H1 (cell line): Measurements from ENCODE around the gene GALNT4. TPM values are rescaled to one million over a fixed set of nuclear protein-coding genes. Genes with fewer than 3 reads are reported as not detected.

Experiments used
- CTCF ChIA-PET: fragments of 300-600 bp; sonication (Branson Sonifier 250); formaldehyde crosslinking; loops from one replicate; lab custom pipeline; 2021; ENCODE audit not compliant: partially characterized antibody; lab: Charles Lee
- POLR2A ChIA-PET: fragments of 300-600 bp; sonication (Branson Sonifier 250); formaldehyde crosslinking; loops from one replicate; lab custom pipeline; 2021; ENCODE audit warnings: inconsistent platforms; ENCODE audit not compliant: partially characterized antibody; lab: Charles Lee
- DNase-seq, 2 experiments: peaks; one replicate each; pipeline versions ENCODE4 v3.0.0 to v3.0.0-alpha.2; 2010 to 2022; ENCODE audit warnings: low spot score in 2 of 2, low read depth in 1 of 2, mixed read lengths in 1 of 2
- FAIRE-seq: peaks from 2 replicates; lab custom pipeline; 2011; peaks lifted over from hg19 to GRCh38; lab: Jason Lieb, UNC
- H2AFZ ChIP-seq: 2 replicates; pipeline ENCODE4 v1.8.1; 2012; ENCODE audit warnings: low read length, inconsistent platforms
- H2AK5ac ChIP-seq: 2 replicates; pipeline ENCODE4 v1.6.1; 2013; ENCODE audit warnings: low read depth, low read length
- H2BK120ac ChIP-seq: replicated peaks from 2 replicates; pipeline ENCODE3; 2013; ENCODE audit warnings: low read depth, low read length, inconsistent platforms
- H2BK12ac ChIP-seq: 2 replicates; pipeline ENCODE4 v1.6.1; 2013; ENCODE audit warnings: low read depth, low read length
- H2BK15ac ChIP-seq: 2 replicates; pipeline ENCODE4 v1.6.1; 2013; ENCODE audit warnings: low read length
- H2BK20ac ChIP-seq: 2 replicates; pipeline ENCODE4 v1.6.1; 2013; ENCODE audit warnings: low read length
- H2BK5ac ChIP-seq: 2 replicates; pipeline ENCODE4 v1.6.1; 2013; ENCODE audit warnings: low read depth, low read length
- H3K14ac ChIP-seq: 2 replicates; pipeline ENCODE4 v1.6.1; 2013; ENCODE audit warnings: inconsistent platforms; ENCODE audit not compliant: insufficient read length
- H3K18ac ChIP-seq: 2 replicates; pipeline ENCODE4 v1.6.1; 2013; ENCODE audit warnings: low read length; ENCODE audit errors: extremely low read depth
- H3K23ac ChIP-seq: 2 replicates; pipeline ENCODE4 v1.6.1; 2013; ENCODE audit warnings: inconsistent platforms; ENCODE audit not compliant: insufficient read length
- H3K23me2 ChIP-seq: 2 replicates; pipeline ENCODE4 v1.6.1; 2013; ENCODE audit warnings: low read depth, low read length
- H3K27ac ChIP-seq: 2 replicates; pipeline ENCODE4 v1.6.1; 2011; ENCODE audit warnings: low read depth, low read length, inconsistent platforms
- H3K27me3 ChIP-seq, 4 experiments: replicated peaks in 1 of 4; 1 replicate in 1 of 4; 2 replicates in 3 of 4; pipeline versions ENCODE4 v1.6.1 to v1.8.1; 2011 to 2013; ENCODE audit warnings: low read length in 3 of 4, mild to moderate bottlenecking in 3 of 4, inconsistent platforms in 2 of 4, mixed read lengths in 2 of 4, moderate library complexity in 1 of 4; ENCODE audit not compliant: control insufficient read depth in 3 of 4, insufficient read depth in 3 of 4; ENCODE audit errors: extremely low read depth in 1 of 4
- H3K36me3 ChIP-seq, 4 experiments: 2 replicates each; pipeline versions ENCODE4 v1.6.1 to v1.8.1; 2011 to 2013; ENCODE audit warnings: mild to moderate bottlenecking in 4 of 4, low read length in 3 of 4, moderate library complexity in 2 of 4, control low read depth in 1 of 4, inconsistent platforms in 1 of 4; ENCODE audit not compliant: insufficient read depth in 4 of 4, control insufficient read depth in 2 of 4
- H3K4ac ChIP-seq: replicated peaks from 2 replicates; pipeline ENCODE3; 2013; ENCODE audit warnings: low read length, low read depth, mixed read lengths, inconsistent platforms; ENCODE audit not compliant: insufficient read length
- H3K4me1 ChIP-seq, 4 experiments: replicated peaks in 1 of 4; 1 replicate in 1 of 4; 2 replicates in 3 of 4; pipeline versions ENCODE4 v1.6.1 to v1.8.1; 2011 to 2013; ENCODE audit warnings: low read length in 3 of 4, inconsistent platforms in 2 of 4, mixed read lengths in 1 of 4; ENCODE audit not compliant: insufficient read depth in 4 of 4, control insufficient read depth in 3 of 4
- H3K4me2 ChIP-seq, 2 experiments: 2 replicates each; pipeline versions ENCODE4 v1.6.1 to v1.8.1; 2011 to 2013; ENCODE audit warnings: low read depth in 2 of 2, low read length in 2 of 2, control low read depth in 1 of 2, inconsistent platforms in 1 of 2, mild to moderate bottlenecking in 1 of 2; ENCODE audit not compliant: insufficient read depth in 1 of 2
- H3K4me3 ChIP-seq, 4 experiments: fragments of 200-600, 300-600 bp in 1 of 4; sonication (generic), shearing (Covaris generic), sonication (Bioruptor Twin) in 1 of 4; 2 replicates each; pipeline versions ENCODE4 v1.5.1 to v1.8.1; 2011 to 2016; ENCODE audit warnings: low read length in 4 of 4, low read depth in 3 of 4, control low read depth in 2 of 4, inconsistent platforms in 2 of 4, mild to moderate bottlenecking in 2 of 4, mixed read lengths in 1 of 4, moderate library complexity in 1 of 4; ENCODE audit not compliant: insufficient read depth in 2 of 4; ENCODE audit errors: extremely low read depth in 1 of 4
- H3K56ac ChIP-seq: replicated peaks from 2 replicates; pipeline ENCODE3; 2013; ENCODE audit warnings: low read depth, mild to moderate bottlenecking, mixed read lengths, low read length, inconsistent platforms; ENCODE audit not compliant: insufficient read length
- H3K79me1 ChIP-seq: 2 replicates; pipeline ENCODE4 v1.6.1; 2013; ENCODE audit warnings: low read depth, low read length, control low read depth
- H3K79me2 ChIP-seq, 2 experiments: 2 replicates each; pipeline versions ENCODE4 v1.6.1 to v1.8.1; 2012 to 2013; ENCODE audit warnings: low read length in 2 of 2, mild to moderate bottlenecking in 2 of 2, inconsistent platforms in 1 of 2; ENCODE audit not compliant: insufficient read depth in 2 of 2, control insufficient read depth in 1 of 2
- H3K9ac ChIP-seq, 4 experiments: replicated peaks in 1 of 4; 1 replicate in 1 of 4; 2 replicates in 3 of 4; pipeline versions ENCODE4 v1.6.1 to v1.8.1; 2011 to 2013; ENCODE audit warnings: low read depth in 3 of 4, low read length in 3 of 4, control low read depth in 2 of 4, mild to moderate bottlenecking in 2 of 4, moderate library complexity in 2 of 4, inconsistent platforms in 1 of 4; ENCODE audit errors: extremely low read depth in 1 of 4
- H3K9me3 ChIP-seq, 2 experiments: 2 replicates each; pipeline versions ENCODE4 v1.6.1 to v1.8.1; 2012 to 2013; ENCODE audit warnings: mild to moderate bottlenecking in 2 of 2, moderate library complexity in 2 of 2, control low read depth in 1 of 2, inconsistent platforms in 1 of 2, low read depth in 1 of 2, low read length in 1 of 2, mixed read lengths in 1 of 2; ENCODE audit not compliant: insufficient read depth in 2 of 2
- H4K20me1 ChIP-seq, 2 experiments: replicated peaks in 1 of 2; 2 replicates each; pipeline versions ENCODE3 to v1.8.1; 2011 to 2013; ENCODE audit warnings: inconsistent platforms in 2 of 2, low read length in 2 of 2, mild to moderate bottlenecking in 1 of 2; ENCODE audit not compliant: insufficient read depth in 2 of 2, control insufficient read depth in 1 of 2
- H4K5ac ChIP-seq: 2 replicates; pipeline ENCODE4 v1.6.1; 2013; ENCODE audit warnings: low read length, low read depth, mixed read lengths, inconsistent platforms; ENCODE audit not compliant: insufficient read length
- H4K8ac ChIP-seq: 2 replicates; pipeline ENCODE4 v1.8.0; 2013; ENCODE audit warnings: mild to moderate bottlenecking, moderate library complexity, low read length, inconsistent platforms; ENCODE audit not compliant: insufficient read depth; ENCODE audit errors: extremely low read depth
- H4K91ac ChIP-seq: replicated peaks from 2 replicates; pipeline ENCODE3; 2013; ENCODE audit warnings: low read length, mixed read lengths, inconsistent platforms; ENCODE audit not compliant: insufficient read length
- ATF3 ChIP-seq: IDR thresholded peaks from 2 replicates; pipeline ENCODE4 v1.6.1; 2011; ENCODE audit warnings: low read depth, mild to moderate bottlenecking, low read length; ENCODE audit not compliant: insufficient read depth
- CTCF ChIP-seq, 3 experiments: IDR thresholded peaks; 1 replicate in 2 of 3; 2 replicates in 1 of 3; pipeline versions ENCODE4 v1.5.1 to v1.6.1; 2011; ENCODE audit warnings: low read length in 3 of 3, mild to moderate bottlenecking in 3 of 3, inconsistent platforms in 2 of 3, low read depth in 1 of 3, moderate library complexity in 1 of 3; ENCODE audit not compliant: insufficient read depth in 1 of 3; ENCODE audit errors: control extremely low read depth in 1 of 3
- RAD21 ChIP-seq, 2 experiments: IDR thresholded peaks in 1 of 2; conservative IDR thresholded peaks in 1 of 2; 2 replicates each; pipeline ENCODE4 v1.6.1; 2011; ENCODE audit warnings: low read depth in 2 of 2, low read length in 2 of 2, improper control_type of control experiment in 1 of 2, inconsistent platforms in 1 of 2, mild to moderate bottlenecking in 1 of 2, moderate library complexity in 1 of 2
- TCF12 ChIP-seq: IDR thresholded peaks from 2 replicates; pipeline ENCODE4 v1.6.1; 2011; ENCODE audit warnings: low read depth, mild to moderate bottlenecking, low read length
- WGBS, 2 experiments: shearing (Covaris generic) in 1 of 2; methylation state at CpG; one replicate each; pipeline versions ENCODE4 v1.1.6 to v1.1.7; 2013 to 2015; ENCODE audit warnings: low lambda C conversion rate in 2 of 2, mixed read lengths in 2 of 2, inconsistent platforms in 1 of 2, low coverage in 1 of 2, missing lambda C conversion rate in 1 of 2; ENCODE audit not compliant: insufficient replicate concordance in 2 of 2, insufficient coverage in 1 of 2, insufficient read length in 1 of 2; ENCODE audit errors: extremely low coverage in 1 of 2, missing lambda C conversion rate in 1 of 2; 5-methylcytosine and 5-hydroxymethylcytosine counted together
- polyA plus RNA-seq, 7 experiments: library from polyadenylated mRNA; depleted of rRNA in 3 of 7; stranded (reverse) in 5 of 7; unstranded in 2 of 7; fragments of >200 nt in 5 of 7; fragments of 200-250 nt in 2 of 7; gene quantifications; 1 replicate in 5 of 7; 2 replicates in 1 of 7; 4 replicates in 1 of 7; pipeline versions ENCODE4 v1.2.1 to v1.2.3, GENCODE V29; 2011 to 2013; ENCODE audit warnings: missing spikeins in 2 of 7, mixed read lengths in 2 of 7
- total RNA-seq: library from RNA; stranded (reverse); fragmentation: NEBNext Ultra II Directional; extraction: Animal tissue kit (Norgen Biotek cat#: 25700); gene quantifications from 2 replicates; pipeline ENCODE4 v1.2.1, GENCODE V29; 2021
- TF ChIP-seq, protein P1 (sequence below): IDR thresholded peaks from 2 replicates; pipeline ENCODE4 v1.6.1; 2012; ENCODE audit warnings: inconsistent platforms

GALNT4 gene
- total and polyA plus RNA-seq, 2 of the 8 experiments (the other 6 are each of a cell fraction or from before 2014, with no cell fraction given), result 0.45 to 3.3 TPM

GRCh38 chr12:89529738-89530137 lies 5.1 kb upstream of the GALNT4 start:
- FAIRE-seq, result no peak

More at GRCh38 chr12:89529738-89530137, 5.1 kb upstream of the GALNT4 start:
- no peak overlapping the region for H3K4me3 ChIP-seq
- no peaks in the 10 kb centered on the region for H3K9me3 ChIP-seq
- H4K5ac ChIP-seq, result no peak overlapping the region
- TF ChIP-seq, protein P1, sequence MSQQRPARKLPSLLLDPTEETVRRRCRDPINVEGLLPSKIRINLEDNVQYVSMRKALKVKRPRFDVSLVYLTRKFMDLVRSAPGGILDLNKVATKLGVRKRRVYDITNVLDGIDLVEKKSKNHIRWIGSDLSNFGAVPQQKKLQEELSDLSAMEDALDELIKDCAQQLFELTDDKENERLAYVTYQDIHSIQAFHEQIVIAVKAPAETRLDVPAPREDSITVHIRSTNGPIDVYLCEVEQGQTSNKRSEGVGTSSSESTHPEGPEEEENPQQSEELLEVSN, result no peak
- TF ChIP-seq ATF3, result no peak
- TF ChIP-seq TCF12, result no peak
- TF ChIP-seq RAD21 (IDR thresholded peaks at IDR 0.05 in 1 of 2, conservative IDR thresholded peaks at IDR 0.05 in 1 of 2; ENCODE audit: low read depth in 2 of 2, low read length in 2 of 2), result peak; percentile 73 to 74
- peak in 2 of 3 experiments; percentile 25 to 40; a peak in 2 of 4 replicates for TF ChIP-seq CTCF (IDR thresholded peaks at IDR 0.05; ENCODE audit: control extremely low read depth in 1 of 3, insufficient read depth in 1 of 3, low read depth in 1 of 3, low read length in 3 of 3)
- TF ChIP-seq, all 59 proteins: peak for 2
- no peaks in the 10 kb centered on the region for H3K27me3 ChIP-seq
- H3K4me1 ChIP-seq, result peaks cover 0 to 3% (median 0%) of the 10 kb centered on the region in 4 experiments; a peak in 1 of 7 replicates
- no peak overlapping the region for H2BK120ac ChIP-seq
- CTCF ChIA-PET, result interaction anchor here (0.7 to 11.1 kb wide), 11 partner anchors 9 to 536 kb away, joined by 3 to 96 read pairs (median 3); no protein-coding TSS in a partner anchor
- H3K36me3 ChIP-seq, result no peaks in the 10 kb centered on the region
- no peak overlapping the region for H3K9ac ChIP-seq
- H2BK15ac ChIP-seq, result no peak overlapping the region
- no peak overlapping the region for H2BK5ac ChIP-seq
- H3K79me2 ChIP-seq, result no peaks in the 10 kb centered on the region
- no peak overlapping the region for H2BK12ac ChIP-seq
- 65% methylated on average over 1 of the region's 1 CpG; no CpG with 5 or more reads in 1 of the 2 experiments for WGBS, 2 experiments
- no peak for DNase-seq
- no peak overlapping the region for H2BK20ac ChIP-seq
- H4K8ac ChIP-seq, result no peak overlapping the region
- POLR2A ChIA-PET, result no interaction called here
- H4K91ac ChIP-seq, result no peak overlapping the region
- no peak overlapping the region for H3K27ac ChIP-seq
- peaks cover 0 to 4% of the 10 kb centered on the region in 2 experiments for H4K20me1 ChIP-seq
- no peak overlapping the region for H2AK5ac ChIP-seq
- no peak overlapping the region for H3K23ac ChIP-seq
- no peak overlapping the region for H2AFZ ChIP-seq
- H3K79me1 ChIP-seq, result no peaks in the 10 kb centered on the region
- no peak overlapping the region for H3K14ac ChIP-seq
- H3K18ac ChIP-seq, result no peak overlapping the region
- no peak overlapping the region for H3K4me2 ChIP-seq
- H3K56ac ChIP-seq, result no peak overlapping the region
- no peak overlapping the region for H3K4ac ChIP-seq
- peaks cover 11% of the 10 kb centered on the region for H3K23me2 ChIP-seq
